ENCODE data around the gene DYNC1H1. TPM values are rescaled to one million over a fixed set of nuclear protein-coding genes. Genes with fewer than 3 reads are reported as not detected.

Gene DYNC1H1
- total RNA-seq, 1 donor from 2014 or later: 591 TPM

GRCh38 chr14:101925152-101925551, 39.2 kb upstream of the DYNC1H1 start:
- H3K27me3 Mint-ChIP-seq (ENCODE audit: low read depth, unreplicated experiment): no peaks in the 10 kb centered on the region
- no peak overlapping the region for H2AFZ ChIP-seq (ENCODE audit: low read depth, low read length)
- no peak overlapping the region for H3K4me3 Mint-ChIP-seq (ENCODE audit: unreplicated experiment)
- H3K36me3 Mint-ChIP-seq (ENCODE audit: low read depth, unreplicated experiment): peaks cover 6% of the 10 kb centered on the region
- no peak for DNase-seq (ENCODE audit: low read depth)
- H4K20me1 ChIP-seq (ENCODE audit: insufficient read depth, low read length): no peaks in the 10 kb centered on the region
- no peak overlapping the region for H3K9ac ChIP-seq (ENCODE audit: low read length)
- H3K4me1 ChIP-seq (ENCODE audit: insufficient read depth, low read length): peaks cover 5% of the 10 kb centered on the region
- H3K27ac Mint-ChIP-seq (ENCODE audit: unreplicated experiment): no peak overlapping the region
- no peaks in the 10 kb centered on the region for H3K27me3 ChIP-seq (ENCODE audit: insufficient read depth, low read length)
- no peaks in the 10 kb centered on the region for H3K9me3 Mint-ChIP-seq (ENCODE audit: unreplicated experiment)
- no peaks in the 10 kb centered on the region for H3K4me1 Mint-ChIP-seq (ENCODE audit: low read depth, unreplicated experiment)
- H3K9me3 ChIP-seq (ENCODE audit: insufficient read depth, low read depth, low read length): no peaks in the 10 kb centered on the region
- peaks cover 3% of the 10 kb centered on the region for H3K36me3 ChIP-seq (ENCODE audit: insufficient read depth, low read length)
- TF ChIP-seq EZH2 (IDR thresholded peaks at IDR 0.05; ENCODE audit: insufficient read depth, low read length) (no peak), CTCF (IDR thresholded peaks at IDR 0.05; ENCODE audit: insufficient read depth, low read depth, low read length) (no peak)
- no peak overlapping the region for H3K4me2 ChIP-seq (ENCODE audit: low read length)
- H3K79me2 ChIP-seq (ENCODE audit: insufficient read depth, low read length): no peaks in the 10 kb centered on the region
- no peak for FAIRE-seq
- no peak overlapping the region for H3K4me3 ChIP-seq (ENCODE audit: insufficient read depth, low read depth, low read length)
- no peak overlapping the region for H3K27ac ChIP-seq (ENCODE audit: low read depth, low read length)

- Mint-ChIP-seq H3K4me3 (ENCODE audit: unreplicated experiment) (no peak overlapping the region), H3K4me1 (ENCODE audit: low read depth, unreplicated experiment) (no peaks in the 10 kb centered on the region), H3K27me3 (ENCODE audit: low read depth, unreplicated experiment) (no peaks in the 10 kb centered on the region), H3K27ac (ENCODE audit: unreplicated experiment) (no peak overlapping the region), H3K36me3 (ENCODE audit: low read depth, unreplicated experiment) (peaks cover 6% of the 10 kb centered on the region), H3K9me3 (ENCODE audit: unreplicated experiment) (no peaks in the 10 kb centered on the region)
- H3K27me3 ChIP-seq (ENCODE audit: insufficient read depth, low read length): no peaks in the 10 kb centered on the region
- H3K9me3 ChIP-seq (ENCODE audit: insufficient read depth, low read depth, low read length): no peaks in the 10 kb centered on the region
- H3K9ac ChIP-seq (ENCODE audit: low read length): no peak overlapping the region
- peaks cover 5% of the 10 kb centered on the region for H3K4me1 ChIP-seq (ENCODE audit: insufficient read depth, low read length)
- no peak for TF ChIP-seq CTCF (IDR thresholded peaks at IDR 0.05; ENCODE audit: insufficient read depth, low read depth, low read length)
- no peak for TF ChIP-seq EZH2 (IDR thresholded peaks at IDR 0.05; ENCODE audit: insufficient read depth, low read length)
- H3K27ac ChIP-seq (ENCODE audit: low read depth, low read length): no peak overlapping the region
- no peak for FAIRE-seq
- no peak overlapping the region for H3K4me2 ChIP-seq (ENCODE audit: low read length)
- H3K4me3 ChIP-seq (ENCODE audit: insufficient read depth, low read depth, low read length): no peak overlapping the region
- H3K36me3 ChIP-seq (ENCODE audit: insufficient read depth, low read length): peaks cover 3% of the 10 kb centered on the region
- H3K79me2 ChIP-seq (ENCODE audit: insufficient read depth, low read length): no peaks in the 10 kb centered on the region
- no peaks in the 10 kb centered on the region for H4K20me1 ChIP-seq (ENCODE audit: insufficient read depth, low read length)
- no peak overlapping the region for H2AFZ ChIP-seq (ENCODE audit: low read depth, low read length)
- DNase-seq (ENCODE audit: low read depth): no peak
These were observed 38.3 kb upstream of the DYNC1H1 start for GRCh38 chr14:101926085-101926484.

GRCh38 chr14:101926620-101927019, 37.8 kb upstream of the DYNC1H1 start:
- no peak for FAIRE-seq
- Histone ChIP-seq H4K20me1 (ENCODE audit: insufficient read depth, low read length) (no peaks in the 10 kb centered on the region), H3K9ac (ENCODE audit: low read length) (no peak overlapping the region), H3K4me3 (ENCODE audit: insufficient read depth, low read depth, low read length) (no peak overlapping the region), H2AFZ (ENCODE audit: low read depth, low read length) (no peak overlapping the region), H3K79me2 (ENCODE audit: insufficient read depth, low read length) (no peaks in the 10 kb centered on the region), H3K4me1 (ENCODE audit: insufficient read depth, low read length) (peaks cover 5% of the 10 kb centered on the region), H3K27me3 (ENCODE audit: insufficient read depth, low read length) (no peaks in the 10 kb centered on the region), H3K27ac (ENCODE audit: low read depth, low read length) (no peak overlapping the region), H3K36me3 (ENCODE audit: insufficient read depth, low read length) (peaks cover 3% of the 10 kb centered on the region), H3K9me3 (ENCODE audit: insufficient read depth, low read depth, low read length) (no peaks in the 10 kb centered on the region), H3K4me2 (ENCODE audit: low read length) (no peak overlapping the region)
- H3K27me3 Mint-ChIP-seq (ENCODE audit: low read depth, unreplicated experiment): no peaks in the 10 kb centered on the region
- no peak for TF ChIP-seq CTCF (IDR thresholded peaks at IDR 0.05; ENCODE audit: insufficient read depth, low read depth, low read length)
- no peak for DNase-seq (ENCODE audit: low read depth)
- no peaks in the 10 kb centered on the region for H3K4me1 Mint-ChIP-seq (ENCODE audit: low read depth, unreplicated experiment)
- H3K9me3 Mint-ChIP-seq (ENCODE audit: unreplicated experiment): no peaks in the 10 kb centered on the region
- no peak overlapping the region for H3K4me3 Mint-ChIP-seq (ENCODE audit: unreplicated experiment)
- no peak overlapping the region for H3K27ac Mint-ChIP-seq (ENCODE audit: unreplicated experiment)
- H3K36me3 Mint-ChIP-seq (ENCODE audit: low read depth, unreplicated experiment): peaks cover 6% of the 10 kb centered on the region

Measured in astrocyte (in vitro differentiated cells and primary cell).